GM12872 (cell line): Measurements from ENCODE around the gene GATA1.

ENCODE experiments used
- TF ChIP-seq, protein P1 (sequence below): IDR thresholded peaks from 3 replicates; pipeline ENCODE4 v1.5.1; 2011; ENCODE audit warnings: low read depth, mild to moderate bottlenecking, low read length, moderate library complexity; ENCODE audit not compliant: insufficient read depth

The GATA1 gene

DNA sequence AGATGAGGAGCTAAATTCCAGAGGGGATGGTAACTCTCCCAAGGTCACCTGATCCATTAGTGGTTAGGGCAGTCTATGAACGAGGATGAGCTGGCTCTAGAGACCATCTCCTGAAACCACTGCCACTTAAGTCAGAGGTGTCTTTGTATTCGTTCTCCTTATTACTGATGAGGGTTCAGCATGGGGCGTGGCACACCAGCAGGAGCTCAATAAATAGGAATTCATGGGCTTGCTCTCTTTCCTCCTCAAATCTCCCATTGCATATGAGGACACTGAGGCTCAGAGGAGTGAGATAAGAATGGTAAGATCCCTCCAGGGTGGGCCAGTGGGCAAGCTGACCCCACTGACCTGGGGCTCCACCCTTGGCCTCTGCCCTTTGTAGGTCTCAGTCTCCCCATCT, 1.7 kb upstream of the GATA1 start:
- TF ChIP-seq, protein P1, sequence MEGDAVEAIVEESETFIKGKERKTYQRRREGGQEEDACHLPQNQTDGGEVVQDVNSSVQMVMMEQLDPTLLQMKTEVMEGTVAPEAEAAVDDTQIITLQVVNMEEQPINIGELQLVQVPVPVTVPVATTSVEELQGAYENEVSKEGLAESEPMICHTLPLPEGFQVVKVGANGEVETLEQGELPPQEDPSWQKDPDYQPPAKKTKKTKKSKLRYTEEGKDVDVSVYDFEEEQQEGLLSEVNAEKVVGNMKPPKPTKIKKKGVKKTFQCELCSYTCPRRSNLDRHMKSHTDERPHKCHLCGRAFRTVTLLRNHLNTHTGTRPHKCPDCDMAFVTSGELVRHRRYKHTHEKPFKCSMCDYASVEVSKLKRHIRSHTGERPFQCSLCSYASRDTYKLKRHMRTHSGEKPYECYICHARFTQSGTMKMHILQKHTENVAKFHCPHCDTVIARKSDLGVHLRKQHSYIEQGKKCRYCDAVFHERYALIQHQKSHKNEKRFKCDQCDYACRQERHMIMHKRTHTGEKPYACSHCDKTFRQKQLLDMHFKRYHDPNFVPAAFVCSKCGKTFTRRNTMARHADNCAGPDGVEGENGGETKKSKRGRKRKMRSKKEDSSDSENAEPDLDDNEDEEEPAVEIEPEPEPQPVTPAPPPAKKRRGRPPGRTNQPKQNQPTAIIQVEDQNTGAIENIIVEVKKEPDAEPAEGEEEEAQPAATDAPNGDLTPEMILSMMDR = no peak

DNA sequence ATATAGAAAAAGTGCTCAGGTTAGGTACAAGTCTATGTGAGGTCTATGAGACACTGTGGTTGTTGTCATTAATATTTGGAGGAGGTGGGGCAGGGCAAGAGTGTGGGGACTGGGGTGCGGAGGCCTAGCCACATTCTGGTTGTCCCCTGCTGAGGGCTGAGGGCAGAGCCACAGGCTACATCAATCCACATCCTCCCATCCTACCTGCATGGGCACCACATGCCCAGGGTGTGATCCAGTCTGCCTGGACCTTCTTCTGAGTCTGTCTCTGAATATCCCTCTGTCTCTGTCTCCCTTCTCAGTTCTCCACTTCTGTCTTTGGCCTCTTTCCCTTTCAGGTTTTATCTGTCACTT, 1.2 kb upstream of the GATA1 start:
- TF ChIP-seq, protein P1 = no peak

DNA sequence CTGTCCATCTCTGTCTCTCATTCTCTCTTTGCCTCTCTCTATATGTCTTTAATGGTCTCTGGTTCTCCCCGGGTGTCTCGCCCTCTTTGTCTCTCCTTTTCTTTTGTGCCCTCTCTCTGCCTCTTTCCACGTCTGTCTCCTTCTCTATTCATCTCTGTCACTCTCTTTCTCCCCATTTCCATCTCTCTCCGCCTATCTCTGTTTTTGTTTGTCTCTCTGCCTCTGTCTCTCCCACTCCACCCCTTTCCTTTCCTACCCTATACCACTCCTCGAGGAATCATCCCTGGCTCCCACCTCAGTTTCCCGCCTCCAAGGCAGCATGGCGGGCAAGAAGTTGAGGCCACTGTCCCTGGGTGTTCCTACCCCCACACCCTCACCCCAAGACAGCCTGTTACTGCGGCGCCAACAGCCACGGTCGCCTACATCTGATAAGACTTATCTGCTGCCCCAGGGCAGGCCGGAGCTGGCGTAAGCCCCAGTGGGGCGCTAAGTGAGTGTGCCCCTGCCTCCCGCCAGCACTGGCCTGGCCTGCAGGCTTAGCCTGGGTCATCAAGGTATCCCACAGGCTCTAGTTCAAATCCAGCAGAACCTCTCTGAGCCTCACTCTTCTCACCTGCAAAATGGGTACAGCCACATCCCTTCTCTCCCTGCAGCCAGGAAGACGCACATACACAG, 713 bp upstream of the GATA1 start:
- TF ChIP-seq, protein P1 = no peak

DNA sequence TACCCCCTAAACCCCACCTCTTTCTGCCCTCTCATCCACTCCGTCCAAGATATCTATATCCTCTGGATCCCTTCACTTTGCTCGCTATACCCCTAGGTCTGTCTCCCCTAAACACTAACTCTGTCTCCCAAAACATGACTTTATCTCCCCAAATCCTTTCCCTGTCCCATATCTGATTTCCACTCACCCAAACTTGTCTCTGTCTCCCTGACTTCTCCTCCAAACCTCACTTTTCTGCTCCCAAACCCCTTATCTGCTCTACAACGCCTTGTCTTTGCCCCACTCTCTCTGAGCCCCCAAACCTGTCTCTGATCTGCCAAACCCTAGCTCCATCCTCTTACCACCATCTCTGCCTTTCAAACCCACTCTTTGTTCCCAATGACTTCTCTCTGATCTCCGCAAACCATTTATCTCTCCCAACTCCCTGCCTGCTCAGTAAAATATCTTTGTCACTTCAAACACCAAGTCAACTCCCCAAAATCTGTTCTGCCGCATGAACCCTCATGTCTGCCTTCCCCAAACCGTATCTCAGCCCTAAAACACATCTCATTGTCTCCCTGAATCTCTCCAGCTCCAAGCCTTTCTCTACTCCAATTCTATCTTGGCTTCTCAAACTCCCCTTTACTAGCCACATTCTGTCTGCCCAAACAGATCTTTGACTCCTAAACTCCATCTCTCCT, 575 bp downstream of the GATA1 start:
- TF ChIP-seq, protein P1 = no peak

DNA sequence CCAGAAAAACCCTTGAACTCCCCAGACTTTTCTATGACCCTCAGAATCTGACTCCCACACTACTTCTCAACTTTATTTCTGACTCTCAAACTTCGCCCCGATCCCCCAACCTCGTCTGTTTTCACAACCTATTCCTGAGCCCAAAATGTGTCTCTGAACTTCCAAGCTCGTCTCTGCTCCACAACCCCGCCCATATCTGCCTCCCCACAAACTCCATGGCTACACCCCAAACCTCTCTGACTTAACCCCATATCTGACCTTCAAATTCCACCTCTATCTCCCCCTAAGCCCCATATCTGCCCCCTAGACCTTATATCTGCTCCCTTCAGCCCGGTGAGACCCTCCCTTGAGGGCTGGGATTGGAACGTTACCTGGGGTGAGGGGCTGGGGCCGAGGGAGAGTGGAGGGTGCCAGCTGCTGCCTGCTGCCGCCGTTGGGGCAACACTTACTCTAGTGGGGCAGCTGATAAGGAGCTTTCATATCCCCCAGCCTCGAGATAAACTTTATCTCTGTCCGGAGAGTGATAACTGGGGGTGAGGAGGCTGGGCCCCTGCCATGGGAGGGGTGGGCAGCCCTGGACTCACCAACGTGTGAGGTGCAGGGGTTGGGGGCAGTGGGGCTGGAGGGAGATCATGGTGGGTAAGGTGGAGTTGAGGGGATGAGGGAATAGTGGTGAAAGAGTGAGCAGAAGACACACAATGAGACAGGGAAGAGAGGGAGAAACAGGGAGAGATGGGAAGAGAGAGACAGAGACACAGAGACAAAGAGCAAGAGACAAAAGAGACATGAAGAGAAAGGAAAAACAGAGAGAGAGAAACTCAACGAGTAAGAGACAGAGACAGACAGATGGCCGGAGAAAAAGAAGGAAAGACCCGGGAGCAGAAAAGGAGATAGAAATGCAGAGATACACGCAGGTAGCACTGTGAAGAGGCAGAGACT, 1.4 kb downstream of the GATA1 start:
- TF ChIP-seq, protein P1 = no peak

DNA sequence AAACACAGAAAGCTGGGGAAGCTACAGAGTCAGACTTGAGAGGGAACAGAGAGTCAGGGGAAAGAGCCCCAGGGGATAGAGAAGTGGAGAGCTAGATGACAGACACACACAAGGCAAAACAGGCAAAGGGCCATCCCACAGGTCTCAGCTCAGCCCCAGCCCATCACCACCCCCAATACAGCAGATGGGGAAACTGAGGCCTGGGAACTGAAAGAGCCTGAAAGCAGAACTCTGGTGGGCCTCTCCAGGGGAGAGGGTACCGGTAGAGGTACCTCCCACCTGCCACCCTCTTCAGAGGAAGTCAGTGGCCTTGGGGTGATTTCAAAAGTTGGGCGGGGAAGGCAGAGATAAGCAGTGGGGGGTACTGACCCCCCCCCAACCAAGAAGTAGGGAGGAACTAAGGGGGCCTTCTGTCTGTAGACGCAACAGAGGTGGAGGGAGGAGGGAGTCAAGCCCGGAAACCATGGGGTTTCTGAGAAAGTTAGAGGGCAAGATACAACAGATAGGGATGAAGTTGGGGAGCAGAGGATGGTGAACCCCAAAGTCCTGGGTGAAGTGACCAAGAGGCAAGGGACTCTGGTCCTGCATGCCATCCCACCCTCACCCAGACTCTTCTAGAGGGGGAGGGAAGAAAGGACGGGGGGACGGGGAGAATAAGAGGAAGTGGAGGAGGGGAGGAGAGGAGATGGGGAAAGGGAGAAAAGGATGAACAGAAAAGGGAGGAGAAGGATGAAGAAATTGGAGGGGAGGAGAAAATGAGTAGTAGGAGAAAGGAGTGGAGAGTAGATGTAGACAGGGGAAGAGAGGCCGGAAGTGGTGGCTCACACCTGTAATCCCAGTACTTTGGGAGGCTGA, 3.2 kb downstream of the GATA1 start:
- TF ChIP-seq, protein P1 = no peak

DNA sequence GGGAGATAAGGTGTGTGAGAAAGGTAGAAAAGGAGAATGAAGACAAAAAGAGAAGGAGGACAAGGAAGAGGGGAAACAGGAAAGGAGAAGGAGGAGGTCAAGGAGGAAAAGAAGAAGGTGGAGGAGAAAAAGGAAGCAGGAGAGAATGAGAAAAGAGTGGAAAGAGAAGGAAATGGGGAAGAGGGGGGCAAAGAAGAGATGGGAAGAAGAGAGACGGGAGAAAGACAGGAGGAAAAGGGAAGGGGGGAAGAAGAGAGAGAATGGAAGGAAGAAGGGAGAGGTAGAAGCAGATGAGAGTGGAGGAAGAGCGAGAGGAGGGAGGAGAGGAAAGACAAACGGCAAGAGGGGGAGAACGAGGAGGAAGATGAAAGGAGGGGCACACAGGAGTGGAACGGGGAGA, 4.1 kb downstream of the GATA1 start:
- TF ChIP-seq, protein P1 = no peak
